Stimulated activated CD8-positive, alpha-beta memory T cell treated with anti-CD3 and anti-CD28 coated beads, Interleukin-12 subunit alpha, Interleukin-12 subunit beta, amount 100 ng/mL, for 4 hours (primary cell): ENCODE data around the gene NFE2L1.
"Not testable (repeated sequence)": the region's sequence is repeated elsewhere in the genome, so short reads cannot be mapped to it uniquely, and the experiment has no call there.

ENCODE experiments used
- DNase-seq: peaks from one replicate; pipeline ENCODE4 v3.0.0-alpha.2; 2020; ENCODE audit warnings: low read depth

The NFE2L1 gene

GRCh38 chr17:48023400-48024148 is 24.6 kb upstream of the NFE2L1 start:
- DNase-seq = peak; percentile 21

DNA sequence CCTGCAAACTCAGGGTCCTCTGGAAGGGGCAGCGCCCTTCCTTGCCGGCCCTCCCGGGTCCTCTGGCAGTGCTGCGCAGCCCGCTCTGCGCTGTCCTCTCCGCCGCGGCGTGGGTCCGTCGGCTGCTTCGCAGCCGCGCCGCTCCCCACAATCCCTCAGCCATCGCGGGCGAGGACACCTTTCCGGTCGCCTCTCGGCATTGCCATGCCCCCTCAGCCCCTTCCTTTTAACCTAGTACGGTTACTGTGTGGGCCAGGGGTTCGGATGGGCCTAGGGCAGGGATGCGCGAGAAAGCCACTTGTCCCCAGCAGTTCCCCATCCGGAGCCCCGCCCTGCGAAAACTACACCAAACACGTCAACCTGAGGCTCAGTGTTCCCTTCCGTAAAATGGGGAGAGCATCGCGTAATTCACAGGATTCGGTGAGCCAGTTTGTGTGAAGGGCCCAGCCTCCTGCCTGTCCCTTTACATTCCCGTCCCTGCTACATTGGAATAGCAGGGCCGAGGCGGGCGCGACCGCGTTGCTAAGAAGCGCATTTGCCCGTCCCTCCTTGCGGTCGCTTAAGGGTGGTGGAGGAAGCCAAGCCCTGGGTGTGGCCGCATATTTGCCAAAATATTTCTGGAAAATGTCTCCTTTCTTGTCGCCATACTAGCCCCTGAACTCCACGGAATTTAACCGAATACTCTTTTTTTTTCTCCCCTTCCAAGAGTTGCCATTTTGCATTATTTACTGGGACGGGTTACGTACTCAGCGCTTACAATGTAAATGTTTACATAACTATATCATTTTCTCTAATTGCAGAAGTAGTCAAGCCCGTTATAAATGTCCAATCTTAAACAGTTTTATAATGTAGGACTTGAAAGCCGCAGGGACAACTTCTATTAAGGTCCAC is 23.8 kb upstream of the NFE2L1 start:
- DNase-seq = peak; percentile 4

DNA sequence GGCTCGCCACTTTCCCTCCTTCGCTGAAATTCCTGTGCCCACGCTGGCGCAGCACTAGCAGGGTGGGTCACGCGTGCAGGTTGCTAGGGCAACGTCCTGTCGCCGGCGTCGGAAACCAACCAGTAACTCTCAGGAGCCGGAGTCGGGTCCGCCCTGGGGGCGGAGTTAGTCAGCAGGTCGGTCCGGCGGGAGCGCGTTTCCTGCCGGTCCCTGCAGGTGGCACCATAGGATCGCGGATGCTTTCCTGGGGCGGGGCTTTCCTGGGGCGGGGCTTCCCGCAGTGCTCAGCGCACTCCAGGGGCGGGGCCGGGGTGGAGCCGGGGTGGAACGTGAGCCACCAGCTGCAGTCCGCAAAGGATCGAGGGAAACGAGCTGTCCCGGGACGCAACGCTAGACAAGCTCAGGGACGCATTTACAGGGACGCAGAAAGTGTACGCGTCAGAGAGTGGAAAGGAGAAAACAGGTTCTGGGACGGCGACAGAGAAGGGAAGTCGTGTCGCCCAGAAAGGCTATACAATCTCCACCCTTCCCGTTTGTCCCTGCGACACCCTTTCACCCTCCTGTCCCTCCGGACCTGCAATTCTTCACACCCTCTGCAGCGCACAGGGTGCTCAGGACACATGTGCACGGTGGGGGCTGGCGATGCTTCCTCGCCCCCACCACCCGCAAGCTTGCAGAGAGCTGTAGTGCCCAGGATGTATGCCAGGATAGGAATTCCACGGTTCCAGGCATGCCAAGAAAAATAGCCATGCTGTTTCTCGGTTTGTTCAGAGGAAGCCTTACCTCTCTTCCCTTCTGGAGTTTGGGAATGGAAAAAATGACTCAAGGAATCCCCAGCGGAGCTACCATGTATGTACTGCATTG is 22.9 kb upstream of the NFE2L1 start:
- DNase-seq = peak; percentile 94

DNA sequence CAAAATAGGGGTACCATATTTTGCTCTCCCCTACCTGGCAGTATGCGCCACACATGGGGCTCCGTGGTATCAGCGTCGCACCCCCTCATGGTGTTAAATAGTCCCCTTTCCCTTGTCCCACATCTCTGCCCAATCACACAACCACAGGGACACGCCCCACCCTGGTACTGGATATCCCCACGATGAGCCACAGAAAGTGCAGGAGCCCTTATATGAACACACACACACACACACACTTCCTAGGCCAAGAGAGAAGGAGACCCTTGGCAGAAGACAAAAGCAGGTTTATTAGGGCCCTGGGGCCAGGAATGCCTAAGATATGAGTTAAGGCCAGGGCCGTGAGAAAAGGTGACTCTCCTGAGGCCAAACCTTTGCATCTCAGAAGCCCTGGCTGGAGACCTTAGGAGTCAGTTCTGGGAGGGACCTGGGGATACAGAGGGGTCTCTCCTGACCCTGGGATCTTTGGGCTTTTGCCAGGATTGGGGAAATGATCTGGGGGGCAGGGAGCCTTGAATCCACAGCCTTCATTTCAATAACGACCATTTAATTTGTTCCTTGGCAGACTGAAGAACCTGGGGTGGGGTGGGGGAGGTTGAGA is 22.2 kb upstream of the NFE2L1 start:
- DNase-seq = no peak

DNA sequence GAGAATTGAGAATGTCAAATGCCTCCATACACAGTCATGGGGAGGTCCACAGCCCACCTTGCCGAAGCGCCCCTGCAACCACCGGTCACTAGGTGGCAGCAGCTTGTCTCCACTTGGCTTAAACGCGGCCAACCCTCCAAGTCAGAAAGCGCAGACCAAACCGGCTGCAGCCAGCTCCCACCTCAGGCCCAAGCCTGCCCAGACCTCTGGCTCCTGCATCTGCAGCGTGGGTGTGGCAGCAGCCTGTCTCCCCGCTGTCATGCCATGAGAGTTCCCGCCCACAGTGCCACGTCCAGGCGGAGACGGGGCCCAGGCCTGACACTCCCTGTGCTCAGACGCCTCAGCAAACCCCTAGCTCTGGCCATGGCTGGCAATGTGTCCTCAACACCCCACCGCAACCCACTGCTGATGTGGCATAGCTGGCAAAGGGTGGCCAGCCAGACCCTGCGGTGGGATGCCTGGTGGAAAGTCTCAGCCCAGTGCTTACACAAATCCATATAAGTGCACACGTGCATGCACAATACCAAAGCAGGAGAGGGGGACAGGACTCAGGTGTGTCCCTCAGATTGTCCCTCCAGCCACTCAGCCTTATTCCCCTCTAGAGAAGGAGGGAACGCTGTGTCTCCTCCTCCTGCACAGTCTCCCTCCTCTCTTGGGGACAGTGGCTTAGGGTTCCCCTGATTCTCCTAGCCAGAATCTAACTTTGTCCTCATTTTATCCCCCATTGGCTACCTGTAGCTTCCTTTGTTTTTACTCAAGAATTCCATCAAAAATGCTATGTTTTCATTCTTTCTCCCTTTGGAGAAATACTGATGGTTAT is 21.4 kb upstream of the NFE2L1 start:
- DNase-seq = peak; percentile 54

DNA sequence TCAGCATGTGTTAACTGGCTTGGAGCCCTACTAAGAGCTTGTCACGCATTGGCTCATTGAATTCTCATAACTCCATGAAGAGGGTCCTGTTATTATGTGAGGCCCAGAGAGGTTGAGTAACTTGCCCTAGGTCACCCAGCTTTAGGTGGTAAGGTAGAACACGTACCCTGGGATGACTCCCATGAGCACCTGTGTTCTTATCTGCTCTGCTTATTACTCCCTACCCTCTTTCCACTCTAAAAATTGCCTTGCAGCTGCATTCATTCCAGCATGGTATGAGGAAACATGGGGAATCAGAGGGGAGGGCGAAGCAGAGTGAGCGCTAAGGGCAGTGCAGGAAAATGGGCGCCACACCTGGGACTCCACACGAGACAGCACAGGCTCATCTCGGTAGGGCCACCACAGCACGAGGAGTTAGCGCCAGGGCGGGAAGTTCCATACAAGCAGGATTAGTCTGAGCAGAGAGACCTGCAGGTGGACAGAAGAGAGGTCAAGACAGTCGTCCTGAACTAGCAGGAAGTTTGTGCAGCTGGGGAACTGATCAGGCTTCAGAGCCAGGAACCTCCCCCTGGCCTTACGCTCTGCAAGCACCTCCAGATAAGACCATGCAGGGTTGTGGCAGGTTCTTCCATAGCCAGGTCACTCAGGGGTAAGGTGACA is 20.7 kb upstream of the NFE2L1 start:
- no peak for DNase-seq

DNA sequence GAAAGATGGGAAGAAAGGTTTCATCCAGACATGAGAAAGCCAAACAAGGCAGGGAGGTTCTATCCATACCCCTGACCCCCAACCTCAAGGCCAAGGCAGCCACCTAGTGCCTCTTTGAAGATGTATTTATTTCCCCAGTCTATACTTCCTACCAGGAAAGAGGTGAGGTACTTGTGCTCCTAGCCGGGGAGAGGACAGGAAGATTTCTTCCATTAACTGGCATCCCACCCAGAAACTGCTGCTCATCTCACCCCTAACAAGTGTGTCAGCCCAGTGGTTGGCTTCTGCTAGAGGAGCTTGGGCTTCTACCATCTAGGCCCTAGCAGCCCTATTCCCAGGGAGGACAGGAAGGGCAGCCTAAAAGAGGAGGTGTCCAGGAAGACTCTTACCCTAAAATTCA is 19.4 kb upstream of the NFE2L1 start:
- no peak for DNase-seq

GRCh38 chr17:48030531-48030930 is 17.6 kb upstream of the NFE2L1 start:
- DNase-seq = no peak

DNA sequence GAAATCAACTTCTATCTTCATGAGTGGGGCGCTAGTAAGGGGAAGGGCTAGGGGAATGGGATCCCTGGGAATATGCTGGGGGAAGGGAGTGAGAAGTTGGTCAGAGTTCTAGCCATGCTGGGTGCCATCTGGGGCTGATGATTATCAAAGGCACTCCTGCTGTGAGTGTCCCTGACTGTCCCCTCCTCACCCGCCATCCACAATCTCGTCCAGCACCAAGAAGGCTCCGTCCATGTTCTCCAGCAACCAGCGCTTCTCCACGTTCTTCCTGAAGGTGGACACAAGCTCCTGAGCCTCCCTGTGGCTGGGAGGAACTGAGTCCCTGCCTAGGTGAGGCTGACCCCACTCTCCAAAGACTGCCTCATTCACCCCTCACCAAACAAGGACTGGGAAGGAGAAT is 16.2 kb upstream of the NFE2L1 start:
- no peak for DNase-seq

GRCh38 chr17:48034734-48035133 is 13.4 kb upstream of the NFE2L1 start:
- DNase-seq = not testable (repeated sequence)

GRCh38 chr17:48036693-48037035 is 11.5 kb upstream of the NFE2L1 start:
- no peak for DNase-seq

DNA sequence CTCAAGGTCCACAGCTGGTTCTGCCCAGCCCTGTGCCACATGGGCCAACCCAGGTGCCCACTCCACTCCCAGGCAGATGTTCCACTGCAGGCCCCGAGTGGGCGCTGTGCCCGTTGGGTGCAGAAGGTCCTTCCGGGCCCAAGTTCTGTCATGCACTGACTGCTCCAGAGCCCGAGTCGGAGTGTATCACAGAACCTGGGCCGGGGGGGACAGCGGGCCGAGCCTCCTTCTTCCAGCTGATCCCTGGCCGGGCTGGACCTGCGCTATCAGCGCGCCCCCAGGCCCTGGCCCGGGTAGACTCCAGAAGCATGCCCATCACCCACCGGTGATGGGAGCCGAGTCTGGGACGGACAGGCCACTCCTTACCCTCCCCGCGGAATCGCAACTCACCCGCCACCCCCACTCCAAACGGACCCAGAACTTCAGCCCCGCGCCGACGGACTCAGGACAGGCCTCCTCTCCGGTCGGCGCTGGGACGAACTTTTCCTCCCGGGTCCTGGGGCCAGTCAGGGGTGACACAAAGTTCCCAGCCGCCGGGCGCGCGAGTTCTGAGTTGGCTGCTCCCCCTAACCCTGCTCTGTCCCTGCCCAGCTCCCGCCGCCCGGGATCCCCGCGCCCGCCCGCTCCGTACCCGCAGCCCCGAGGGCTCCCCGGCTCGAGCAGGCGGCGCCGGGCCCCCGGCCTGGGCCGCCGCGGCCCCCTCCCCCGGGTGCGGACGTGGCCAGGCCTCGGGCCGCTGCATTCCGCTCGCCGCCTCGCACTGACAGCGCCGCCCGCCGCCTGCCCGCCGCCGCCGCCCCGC is 10.9 kb upstream of the NFE2L1 start, which contains the start of gene COPZ2:
COPZ2 (minus strand) TSS at position 762 of the 802 bp plus-strand sequence; CDS start at position 742, 20 bp downstream.
- DNase-seq = peak; percentile 35

DNA sequence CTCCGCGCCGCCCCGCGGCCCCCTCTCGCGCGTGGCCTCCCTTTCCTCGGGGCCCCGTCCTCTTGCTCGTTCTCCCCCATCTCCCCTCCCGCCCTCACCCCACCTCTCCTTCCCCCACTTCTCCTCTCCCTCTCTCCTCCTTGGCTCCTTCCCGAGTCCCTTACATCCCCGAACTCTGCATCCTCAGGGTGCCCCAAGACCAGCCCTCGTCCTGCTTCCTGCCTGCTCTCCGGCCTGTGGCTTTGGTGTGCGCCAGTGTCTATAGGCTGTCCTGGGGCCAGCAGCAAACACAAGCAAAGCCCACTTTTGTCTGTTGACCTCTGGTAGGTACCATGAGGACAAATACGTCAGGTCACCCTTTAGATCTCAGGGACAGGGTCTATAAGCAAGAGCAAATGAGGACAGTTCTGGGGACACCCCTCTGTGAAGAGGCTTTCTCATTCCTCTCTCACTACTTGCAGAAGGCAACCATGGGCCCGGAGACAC is 10.3 kb upstream of the NFE2L1 start:
- no peak for DNase-seq

DNA sequence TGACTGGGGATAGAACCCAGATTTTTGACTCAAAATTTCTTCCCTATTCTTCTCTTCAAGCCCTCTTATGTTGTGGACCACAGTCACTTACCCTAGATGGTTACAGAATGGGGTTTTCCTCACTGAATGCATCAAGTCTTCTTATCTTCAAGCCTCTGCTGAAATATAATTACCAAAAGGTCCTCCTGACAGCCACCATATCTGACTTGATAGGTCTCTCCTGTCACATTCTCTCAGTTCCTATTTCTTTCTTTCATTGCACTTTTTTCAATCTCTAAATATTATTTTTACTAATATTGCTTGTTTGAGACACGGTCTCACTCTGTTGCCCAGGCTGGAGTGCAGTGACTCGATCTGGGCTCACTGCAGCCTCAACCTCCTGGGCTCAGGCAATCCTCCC is 9.5 kb upstream of the NFE2L1 start:
- DNase-seq = no peak

GRCh38 chr17:48043176-48043575 is 5.0 kb upstream of the NFE2L1 start:
- DNase-seq = no peak

- no peak for DNase-seq
Measured at GRCh38 chr17:48044851-48045250, 3.3 kb upstream of the NFE2L1 start.

DNA sequence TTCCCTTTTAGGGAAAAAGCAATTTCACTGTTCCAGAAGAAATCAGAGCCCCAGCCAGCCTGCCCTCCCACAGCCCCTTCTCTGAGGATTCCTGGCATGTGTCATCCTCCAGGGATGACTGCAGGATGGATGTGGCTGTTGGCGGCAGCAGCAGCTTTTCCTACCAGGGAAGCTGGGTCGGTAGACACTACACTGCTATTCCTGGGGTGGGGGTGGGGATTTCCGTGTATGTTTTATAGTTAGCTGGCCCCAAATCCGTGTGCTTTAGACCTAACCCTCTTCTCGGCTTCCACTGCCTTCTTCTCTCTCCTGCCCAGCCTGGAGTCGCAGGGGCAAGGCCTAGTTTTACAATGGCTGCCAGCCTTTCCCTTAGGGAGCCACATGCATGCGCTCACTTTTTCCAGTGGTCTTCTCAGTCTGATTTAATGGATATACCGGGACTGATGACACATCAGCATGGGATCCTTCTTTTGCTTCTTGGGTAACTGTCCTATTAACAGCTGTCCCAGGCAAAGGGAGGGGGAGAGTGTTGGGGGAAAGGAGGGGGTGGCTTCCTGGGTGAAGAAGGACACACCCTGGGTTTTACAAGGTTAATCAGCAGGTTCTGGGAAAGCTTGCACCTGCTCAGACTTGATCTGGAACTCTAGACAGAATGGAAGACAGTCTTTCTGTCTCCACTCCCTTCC is 2.7 kb upstream of the NFE2L1 start:
- DNase-seq = no peak

DNA sequence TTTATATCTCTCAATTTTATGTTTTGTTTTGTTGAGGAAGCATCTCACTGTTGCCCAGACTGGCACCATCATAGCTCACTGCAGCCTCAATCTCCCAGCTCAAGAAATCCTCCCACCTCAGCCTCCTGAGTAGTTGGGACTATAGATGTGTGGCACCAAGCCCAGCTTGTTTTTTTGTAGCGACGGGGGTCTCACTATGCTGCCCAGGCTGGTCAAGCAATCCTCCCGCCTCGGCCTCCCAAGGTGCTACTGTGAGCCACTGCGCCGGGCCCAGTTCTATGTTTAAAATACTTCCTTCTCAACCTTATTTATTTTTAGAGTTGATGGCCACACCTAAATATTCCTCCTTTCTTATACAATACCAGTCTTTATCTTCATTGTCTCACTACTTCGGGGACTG is 1.9 kb upstream of the NFE2L1 start:
- DNase-seq = no peak
